HFF-Myc (cell line): ENCODE results near the gene ARID2.

Experiments used
- DNase-seq: peaks from one replicate; pipeline ENCODE4 v3.0.0-alpha.2; 2011; ENCODE audit warnings: low read depth; ENCODE audit errors: extremely low read depth
- H3K4me3 ChIP-seq: replicated peaks from 2 replicates; pipeline ENCODE4 v1.5.1; 2011; ENCODE audit warnings: low read depth, mild to moderate bottlenecking, control low read depth, low read length
- TF ChIP-seq, protein P1 (sequence below): IDR thresholded peaks from 2 replicates; pipeline ENCODE4 v1.5.1; 2012; ENCODE audit warnings: mild to moderate bottlenecking, low read depth, low read length, control low read depth; ENCODE audit errors: missing control alignments

The ARID2 gene

DNA sequence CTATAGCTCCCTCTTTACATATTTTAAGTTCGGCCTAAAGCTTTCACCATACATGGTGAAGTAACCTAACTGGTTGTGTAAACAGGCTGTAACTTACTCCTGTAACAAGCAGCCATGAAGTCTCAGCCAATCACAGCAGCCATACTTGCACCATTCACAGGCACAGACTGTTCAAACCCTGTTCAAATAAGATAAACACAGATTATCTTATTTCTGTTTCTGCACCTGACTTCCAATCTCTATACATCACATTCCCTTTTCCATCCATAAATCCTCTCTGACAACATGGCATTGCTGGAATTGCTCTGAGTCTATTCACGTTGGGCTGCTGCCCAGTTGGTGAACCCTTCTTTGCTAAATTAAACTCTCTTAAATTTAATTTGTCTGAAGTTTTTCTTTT lies 34.5 kb upstream of the ARID2 start:
- no peak for DNase-seq
- H3K4me3 ChIP-seq, result no peak overlapping the region
- TF ChIP-seq, protein P1, sequence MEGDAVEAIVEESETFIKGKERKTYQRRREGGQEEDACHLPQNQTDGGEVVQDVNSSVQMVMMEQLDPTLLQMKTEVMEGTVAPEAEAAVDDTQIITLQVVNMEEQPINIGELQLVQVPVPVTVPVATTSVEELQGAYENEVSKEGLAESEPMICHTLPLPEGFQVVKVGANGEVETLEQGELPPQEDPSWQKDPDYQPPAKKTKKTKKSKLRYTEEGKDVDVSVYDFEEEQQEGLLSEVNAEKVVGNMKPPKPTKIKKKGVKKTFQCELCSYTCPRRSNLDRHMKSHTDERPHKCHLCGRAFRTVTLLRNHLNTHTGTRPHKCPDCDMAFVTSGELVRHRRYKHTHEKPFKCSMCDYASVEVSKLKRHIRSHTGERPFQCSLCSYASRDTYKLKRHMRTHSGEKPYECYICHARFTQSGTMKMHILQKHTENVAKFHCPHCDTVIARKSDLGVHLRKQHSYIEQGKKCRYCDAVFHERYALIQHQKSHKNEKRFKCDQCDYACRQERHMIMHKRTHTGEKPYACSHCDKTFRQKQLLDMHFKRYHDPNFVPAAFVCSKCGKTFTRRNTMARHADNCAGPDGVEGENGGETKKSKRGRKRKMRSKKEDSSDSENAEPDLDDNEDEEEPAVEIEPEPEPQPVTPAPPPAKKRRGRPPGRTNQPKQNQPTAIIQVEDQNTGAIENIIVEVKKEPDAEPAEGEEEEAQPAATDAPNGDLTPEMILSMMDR, result no peak

DNA sequence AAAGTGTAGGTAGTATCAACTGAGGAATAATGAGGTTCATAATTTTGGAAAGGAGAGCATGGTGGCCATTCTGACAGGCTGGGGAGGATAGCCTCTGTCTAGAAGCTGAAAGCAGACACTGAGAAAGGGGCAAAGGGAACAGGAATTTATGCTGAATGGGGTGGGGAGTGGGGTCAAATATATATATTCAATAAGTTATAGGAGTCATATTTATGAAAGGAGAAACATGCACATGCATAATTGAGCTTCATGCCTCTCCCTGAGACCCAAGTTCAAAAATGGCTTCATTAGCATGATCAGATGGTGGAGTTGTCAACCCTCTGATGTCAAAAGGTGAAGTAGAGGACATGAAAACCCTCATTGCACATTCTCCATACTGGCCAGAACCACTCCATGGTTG lies 33.9 kb upstream of the ARID2 start:
- no peak overlapping the region for H3K4me3 ChIP-seq
- no peak for DNase-seq
- TF ChIP-seq, protein P1, result no peak

DNA sequence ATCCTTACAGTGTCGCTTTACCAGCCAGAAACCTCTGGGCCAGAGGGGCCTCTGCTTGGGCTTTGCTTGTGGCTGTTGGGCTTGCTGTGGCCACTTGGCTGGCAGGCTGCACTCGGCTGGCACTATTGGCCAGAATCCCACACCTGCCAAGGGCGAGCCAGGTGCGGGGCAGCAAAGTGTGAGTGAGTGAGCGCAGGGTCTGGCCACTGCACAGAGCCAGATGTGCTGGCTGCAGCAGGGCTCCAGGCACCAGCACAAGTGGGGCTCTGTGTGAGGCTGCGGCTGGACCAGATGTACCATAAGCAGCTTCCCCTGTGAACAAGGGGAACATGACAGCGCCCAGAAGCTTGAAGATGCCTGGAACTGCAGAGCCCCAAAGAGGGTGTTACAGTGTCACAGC lies 33.5 kb upstream of the ARID2 start:
- no peak for DNase-seq
- TF ChIP-seq, protein P1, result no peak
- no peak overlapping the region for H3K4me3 ChIP-seq

DNA sequence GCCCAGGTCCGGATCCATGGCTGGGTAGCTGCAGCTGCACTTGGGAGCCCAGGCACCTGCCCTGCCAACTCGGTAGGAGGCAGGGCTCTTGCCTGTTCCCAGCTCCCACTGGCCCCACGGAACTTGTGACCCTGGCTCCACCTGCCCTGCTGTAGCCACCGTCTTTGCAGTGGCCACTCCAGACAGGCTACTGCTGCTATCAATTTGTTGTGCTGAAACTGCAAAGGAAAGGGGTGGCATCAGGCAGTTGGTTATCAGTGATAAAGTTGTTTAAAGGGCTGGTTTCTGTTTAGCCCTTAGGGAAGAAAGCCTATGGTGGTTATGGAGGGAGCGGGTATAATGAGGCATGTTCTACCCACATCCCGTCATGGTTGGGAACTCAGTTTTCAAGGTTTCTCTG lies 32.1 kb upstream of the ARID2 start:
- no peak for DNase-seq
- TF ChIP-seq, protein P1, result no peak
- H3K4me3 ChIP-seq, result no peak overlapping the region

DNA sequence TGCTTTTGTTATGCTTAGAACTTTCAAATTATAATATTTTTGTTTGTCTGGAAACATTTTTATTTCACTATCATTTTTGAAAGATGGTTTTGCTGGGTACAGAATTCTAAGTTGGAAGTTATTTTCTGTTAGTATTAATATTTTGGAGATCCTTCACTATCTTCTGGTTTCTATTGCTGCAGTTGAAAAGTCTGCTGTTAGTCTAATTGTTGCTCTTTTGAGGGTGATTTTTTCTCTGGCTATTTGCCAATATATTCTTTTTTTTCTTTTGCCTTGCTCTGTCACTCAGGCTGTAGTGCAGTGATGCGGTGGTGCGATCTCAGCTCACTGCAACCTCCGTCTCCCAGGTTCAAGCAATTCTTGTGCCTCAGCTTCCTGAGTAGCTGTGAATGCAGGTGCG lies 28.2 kb upstream of the ARID2 start:
- TF ChIP-seq, protein P1, result no peak
- H3K4me3 ChIP-seq, result no peak overlapping the region
- DNase-seq, result no peak

DNA sequence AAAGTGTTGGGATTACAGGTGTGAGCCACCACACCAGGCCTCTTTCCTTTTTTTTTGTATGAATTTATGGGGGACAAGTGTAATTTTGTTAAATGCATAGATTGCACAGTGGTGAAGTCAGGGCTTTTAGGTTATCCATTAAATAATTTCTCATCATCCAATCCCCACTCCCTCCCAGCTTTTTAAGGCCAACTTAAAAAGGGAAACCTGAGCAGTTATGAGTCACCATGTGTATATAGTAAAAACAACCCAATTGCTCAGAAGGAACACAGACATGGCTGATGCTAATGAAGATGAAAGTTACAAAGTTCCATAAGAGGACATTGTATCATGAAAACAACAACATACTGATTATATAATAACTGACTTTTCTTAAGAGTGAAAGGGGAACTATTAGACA lies 25.6 kb upstream of the ARID2 start:
- no peak overlapping the region for H3K4me3 ChIP-seq
- no peak for DNase-seq
- TF ChIP-seq, protein P1, result no peak

DNA sequence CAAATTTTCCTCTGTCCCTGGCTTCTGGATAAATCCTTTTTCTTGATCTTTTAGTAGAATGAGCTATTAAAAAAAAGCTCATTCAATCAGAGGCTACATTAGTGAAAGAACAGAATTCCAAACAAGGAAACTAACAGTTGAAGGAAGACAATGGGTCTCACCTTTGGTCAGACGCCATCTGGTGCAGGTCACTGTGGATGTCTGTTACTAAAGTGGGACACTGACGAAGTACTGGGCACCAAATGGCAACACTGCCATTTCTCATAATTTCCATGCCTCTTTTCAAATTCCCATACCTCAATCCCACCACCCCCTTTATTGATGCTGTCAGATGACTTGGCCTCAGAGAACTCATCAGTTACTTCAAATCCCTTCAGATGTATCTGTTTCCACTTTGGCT lies 24.5 kb upstream of the ARID2 start:
- H3K4me3 ChIP-seq, result no peak overlapping the region
- DNase-seq, result no peak
- TF ChIP-seq, protein P1, result no peak
